Calu3 (cell line): ENCODE results near the gene ZNF341. TPM values are rescaled to one million over a fixed set of nuclear protein-coding genes. Genes with fewer than 3 reads are reported as not detected.

Experiments
- BruUV-seq: library from RNA; stranded (reverse); fragments of 400-500 nt; replicated peaks from 2 replicates; lab custom pipeline; 2021; lab: Mats Ljungman, UMichigan
- CTCF ChIA-PET: fragments of 300-600 bp; sonication (Branson Sonifier 250); formaldehyde crosslinking; loops from one replicate; lab custom pipeline; 2022; ENCODE audit warnings: antibody characterized with exemption; lab: Charles Lee
- DNase-seq: peaks from one replicate; pipeline ENCODE4 v3.0.0; 2022
- H3K27ac Mint-ChIP-seq: one replicate; pipeline ENCODE4 v1.8.0; 2022; ENCODE audit warnings: mixed read lengths; ENCODE audit not compliant: unreplicated experiment
- H3K27me3 Mint-ChIP-seq: one replicate; pipeline ENCODE4 v1.8.0; 2022; ENCODE audit warnings: mixed read lengths; ENCODE audit not compliant: unreplicated experiment
- H3K36me3 Mint-ChIP-seq: one replicate; pipeline ENCODE4 v1.8.0; 2022; ENCODE audit warnings: mild to moderate bottlenecking, moderate library complexity, mixed read lengths; ENCODE audit not compliant: insufficient read depth, unreplicated experiment
- H3K4me1 Mint-ChIP-seq: one replicate; pipeline ENCODE4 v1.8.0; 2022; ENCODE audit warnings: mild to moderate bottlenecking, low read depth, mixed read lengths; ENCODE audit not compliant: unreplicated experiment
- H3K4me3 Mint-ChIP-seq: one replicate; pipeline ENCODE4 v1.8.0; 2022; ENCODE audit warnings: mild to moderate bottlenecking, low read depth, moderate library complexity, mixed read lengths; ENCODE audit not compliant: unreplicated experiment
- H3K9me3 Mint-ChIP-seq: one replicate; pipeline ENCODE4 v1.8.0; 2022; ENCODE audit warnings: low read depth, mixed read lengths; ENCODE audit not compliant: unreplicated experiment
- CTCF ChIP-seq: fragments of 200-600 bp; IDR thresholded peaks from one replicate; pipeline ENCODE4 v1.8.0; 2022; ENCODE audit warnings: antibody characterized with exemption; ENCODE audit not compliant: unreplicated experiment
- intact Hi-C: fragments of 100-400 bp; cut with micrococcal nuclease; formaldehyde crosslinking; loops from one replicate; pipeline ENCODE4 v1.10.0; 2022; ENCODE audit not compliant: unreplicated experiment
- total RNA-seq: library from RNA; stranded (reverse); gene quantifications from 2 replicates; pipeline ENCODE4 v1.2.3, GENCODE V29; 2022

Gene ZNF341
- total RNA-seq, 1 experiment from 2014 or later, result 12.9 TPM

DNA sequence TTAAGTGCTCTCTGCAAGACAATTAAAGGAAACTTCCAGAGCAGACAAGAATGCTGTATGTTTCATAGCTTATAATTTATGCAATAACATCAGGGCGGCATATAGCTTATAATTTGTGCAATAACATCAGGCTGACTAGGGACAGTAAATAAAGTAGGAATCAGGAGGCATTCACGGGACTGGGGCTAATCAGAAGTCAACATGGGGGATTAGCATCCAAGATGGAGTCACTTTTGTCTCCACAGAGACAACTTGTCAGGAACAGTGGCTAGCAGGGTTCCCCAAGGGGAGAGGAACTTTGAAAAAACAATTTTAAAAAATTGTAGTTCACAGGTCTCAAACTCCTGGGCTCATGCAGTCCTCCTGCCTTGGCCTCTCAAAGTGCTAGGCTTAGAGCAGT, 3.3 kb upstream of the ZNF341 start:
- peaks cover 25% of the 10 kb centered on the region for H3K4me1 Mint-ChIP-seq
- H3K36me3 Mint-ChIP-seq, result peaks cover 23% of the 10 kb centered on the region
- BruUV-seq, result no TSS peak
- H3K9me3 Mint-ChIP-seq, result no peaks in the 10 kb centered on the region
- intact Hi-C loops, result no loop called here
- CTCF ChIA-PET, result interaction anchor here (0.8 kb wide), 1 partner anchor 8 kb away, joined by 3 read pairs; the partner anchor contains the start of gene PXMP4
- no peak for DNase-seq
- H3K27ac Mint-ChIP-seq, result no peak overlapping the region
- TF ChIP-seq CTCF, result no peak
- no peak overlapping the region for H3K4me3 Mint-ChIP-seq
- H3K27me3 Mint-ChIP-seq, result no peaks in the 10 kb centered on the region

- intact Hi-C loops, result no loop called here
- no peak for DNase-seq
- Mint-ChIP-seq H3K36me3 (peaks cover 30% of the 10 kb centered on the region), H3K27me3 (no peaks in the 10 kb centered on the region), H3K27ac (no peak overlapping the region), H3K4me3 (no peak overlapping the region), H3K9me3 (no peaks in the 10 kb centered on the region), H3K4me1 (peaks cover 31% of the 10 kb centered on the region)
- BruUV-seq, result no TSS peak
- no peak for TF ChIP-seq CTCF
- CTCF ChIA-PET, result no interaction called here
These were observed 2.7 kb upstream of the ZNF341 start for GRCh38 chr20:33729101-33729500.

GRCh38 chr20:33730946-33731692, 677 bp upstream of the ZNF341 start:
- CTCF ChIA-PET, result interaction anchor here (0.7 kb wide), 1 partner anchor 117 kb away, joined by 5 read pairs; no protein-coding TSS in a partner anchor
- no peak for TF ChIP-seq CTCF
- peaks cover 2% of the 10 kb centered on the region for H3K9me3 Mint-ChIP-seq
- BruUV-seq, result no TSS peak
- H3K36me3 Mint-ChIP-seq, result peaks cover 31% of the 10 kb centered on the region
- H3K4me1 Mint-ChIP-seq, result peaks cover 38% of the 10 kb centered on the region
- DNase-seq, result no peak
- intact Hi-C loops, result loop anchor here (5.0 kb wide), 2 partner anchors 64 to 186 kb away; partner anchors contain the start of gene ACTL10
- no peaks in the 10 kb centered on the region for H3K27me3 Mint-ChIP-seq
- peak overlapping the region; percentile 78 for H3K4me3 Mint-ChIP-seq
- H3K27ac Mint-ChIP-seq, result peak overlapping the region; percentile 25

- no peak for TF ChIP-seq CTCF
These were observed 572 bp downstream of the ZNF341 start for GRCh38 chr20:33732166-33732970.

More at GRCh38 chr20:33732166-33732970, 572 bp downstream of the ZNF341 start:
- peak; percentile 97 for DNase-seq
- Mint-ChIP-seq H3K4me1 (peaks cover 38% of the 10 kb centered on the region), H3K9me3 (peaks cover 8% of the 10 kb centered on the region), H3K4me3 (peak overlapping the region; percentile 78), H3K27me3 (no peaks in the 10 kb centered on the region), H3K27ac (peak overlapping the region; percentile 76), H3K36me3 (peaks cover 37% of the 10 kb centered on the region)
- BruUV-seq, result TSS peak; percentile 68
- CTCF ChIA-PET, result interaction anchor here (0.5 to 1.8 kb wide), 14 partner anchors 11 to 551 kb away, joined by 3 to 13 read pairs (median 4); partner anchors contain the start of genes ACTL10, PXMP4 and RALY
- intact Hi-C loops, result loop anchor here (2.0 to 5.0 kb wide), 4 partner anchors 46 to 185 kb away; partner anchors contain the start of gene ACTL10
